HepG2 (cell line): ENCODE results near the gene SERPINA3. TPM values are rescaled to one million over a fixed set of nuclear protein-coding genes. Genes with fewer than 3 reads are reported as not detected.

Experiments
- ATAC-seq: fragments of 200-7000 bp; cut with Tn5 transposase; 3 replicates; pipeline ENCODE4 v1.9.1; 2020; ENCODE audit warnings: mild to moderate bottlenecking, moderate library complexity
- BruUV-seq: library from RNA; stranded (reverse); fragments of 400-500 nt; replicated peaks from 2 replicates; lab custom pipeline; 2021; lab: Mats Ljungman, UMichigan
- CTCF ChIA-PET: fragments of 300-600 bp; formaldehyde crosslinking; extraction: SDS; loops from one replicate; lab custom pipeline; 2021; ENCODE audit warnings: low total read pairs, inconsistent platforms, low intra/inter-chr PET ratio; lab: Yijun Ruan, JAX
- POLR2A ChIA-PET: fragments of 350-600 bp; sonication (Branson Sonifier 250); formaldehyde crosslinking; loops from one replicate; lab custom pipeline; 2020; ENCODE audit warnings: antibody characterized with exemption, inconsistent platforms; lab: Yijun Ruan, JAX
- DNase-seq: peaks from one replicate; pipeline ENCODE4 v3.0.0-alpha.2; 2015; ENCODE audit warnings: low spot score
- FAIRE-seq: peaks from 3 replicates; lab custom pipeline; 2011; peaks lifted over from hg19 to GRCh38; lab: Jason Lieb, UNC
- H2AFZ ChIP-seq: one replicate; pipeline ENCODE4 v1.6.1; 2011; ENCODE audit warnings: low read length, inconsistent platforms
- H3K27ac ChIP-seq: fragments of 300-600 bp; 3 replicates; pipeline ENCODE4 v1.8.0; 2011; ENCODE audit warnings: mixed run types, mild to moderate bottlenecking, mixed read lengths, low read length, inconsistent platforms; ENCODE audit not compliant: insufficient read depth; ENCODE audit errors: extremely low read length
- H3K27me3 ChIP-seq, 2 experiments: fragments of 200-600 bp in 1 of 2; 2 replicates in 1 of 2; 3 replicates in 1 of 2; pipeline versions ENCODE4 v1.6.0 to v1.8.0; 2011; ENCODE audit warnings: low read length in 2 of 2, mild to moderate bottlenecking in 2 of 2, moderate library complexity in 2 of 2, inconsistent platforms in 1 of 2; ENCODE audit not compliant: insufficient read depth in 2 of 2, control insufficient read depth in 1 of 2
- H3K36me3 ChIP-seq, 2 experiments: fragments of 200-600 bp in 1 of 2; replicated peaks in 1 of 2; 2 replicates in 1 of 2; 3 replicates in 1 of 2; pipeline versions ENCODE4 v1.5.1 to v1.8.0; 2011; ENCODE audit warnings: low read length in 2 of 2, inconsistent platforms in 1 of 2; ENCODE audit not compliant: insufficient read depth in 2 of 2, control insufficient read depth in 1 of 2
- H3K4me1 ChIP-seq: 2 replicates; pipeline ENCODE4 v1.5.1; 2012; ENCODE audit warnings: low read length, inconsistent platforms; ENCODE audit not compliant: insufficient read depth
- H3K4me2 ChIP-seq: 2 replicates; pipeline ENCODE4 v1.6.0; 2011; ENCODE audit warnings: low read depth, low read length, inconsistent platforms
- H3K4me3 ChIP-seq, 3 experiments: fragments of 200-600 bp in 1 of 3; sonication (generic), shearing (Covaris generic) in 1 of 3; replicated peaks in 1 of 3; 2 replicates each; pipeline ENCODE4 v1.5.1; 2011 to 2016; ENCODE audit warnings: low read length in 3 of 3, inconsistent platforms in 2 of 3, low read depth in 2 of 3, mild to moderate bottlenecking in 2 of 3, control low read depth in 1 of 3, mixed read lengths in 1 of 3; ENCODE audit not compliant: insufficient read depth in 1 of 3
- H3K79me2 ChIP-seq: one replicate; pipeline ENCODE4 v1.6.1; 2011; ENCODE audit warnings: low read length, inconsistent platforms; ENCODE audit not compliant: insufficient read depth
- H3K9ac ChIP-seq: 2 replicates; pipeline ENCODE4 v1.6.0; 2011; ENCODE audit warnings: mild to moderate bottlenecking, low read depth, low read length, inconsistent platforms; ENCODE audit not compliant: insufficient read depth
- H3K9me3 ChIP-seq: 2 replicates; pipeline ENCODE4 v1.5.1; 2012; ENCODE audit warnings: mild to moderate bottlenecking, low read length
- H4K20me1 ChIP-seq: 2 replicates; pipeline ENCODE4 v1.6.0; 2011; ENCODE audit warnings: inconsistent platforms, mild to moderate bottlenecking, low read length, moderate library complexity; ENCODE audit not compliant: insufficient read depth
- AGO2 ChIP-seq: fragments of 200-400 bp; formaldehyde crosslinking; optimal IDR thresholded peaks from 2 replicates; pipeline ENCODE3; 2017; ENCODE audit warnings: mild to moderate bottlenecking, low read depth, low read length, moderate library complexity
- HNRNPL ChIP-seq: fragments of 200-400 bp; formaldehyde crosslinking; IDR thresholded peaks from 2 replicates; pipeline ENCODE4 v1.6.1; 2017; ENCODE audit warnings: mild to moderate bottlenecking, low read depth, low read length
- KDM2A ChIP-seq: sonication (generic); formaldehyde crosslinking; IDR thresholded peaks from 2 replicates; pipeline ENCODE4 v1.4.0; 2020; ENCODE audit warnings: low read depth, missing genetic modification reagents, borderline replicate concordance
- POLR2G ChIP-seq: fragments of 200-400 bp; formaldehyde crosslinking; IDR thresholded peaks from 2 replicates; pipeline ENCODE4 v1.6.1; 2018; ENCODE audit warnings: mild to moderate bottlenecking, low read depth, low read length, moderate library complexity
- RBFOX2 ChIP-seq: fragments of 200-400 bp; formaldehyde crosslinking; IDR thresholded peaks from 2 replicates; pipeline ENCODE4 v1.6.1; 2017; ENCODE audit warnings: low read depth, mild to moderate bottlenecking, low read length
- RNF2 ChIP-seq: fragments of 450-650 bp; conservative IDR thresholded peaks from 2 replicates; pipeline ENCODE4 v1.6.1; 2016; ENCODE audit warnings: low read depth
- ZC3H4 ChIP-seq: sonication (generic); formaldehyde crosslinking; IDR thresholded peaks from 2 replicates; pipeline ENCODE4 v1.4.0; 2020; ENCODE audit warnings: missing genetic modification reagents, borderline replicate concordance
- ZFP62 ChIP-seq: sonication (generic); formaldehyde crosslinking; IDR thresholded peaks from 2 replicates; pipeline ENCODE4 v1.4.0; 2020; ENCODE audit warnings: missing genetic modification reagents
- ZNF598 ChIP-seq: sonication (generic); formaldehyde crosslinking; IDR thresholded peaks from 2 replicates; pipeline ENCODE4 v1.5.1; 2020; ENCODE audit warnings: mild to moderate bottlenecking, missing genetic modification reagents, borderline replicate concordance
- WGBS: methylation state at CpG from one replicate; pipeline ENCODE4 v1.1.6; 2017; ENCODE audit warnings: low lambda C conversion rate; 5-methylcytosine and 5-hydroxymethylcytosine counted together
- in situ Hi-C: cut with HindIII; loops from 2 replicates; pipeline ENCODE4 v1.10.0; 2017; ENCODE audit warnings: low pct_unique_long_range_greater_than_20kb; ENCODE audit not compliant: extremely low pct_ligation_motif_present
- intact Hi-C: fragments of 100-400 bp; cut with micrococcal nuclease; formaldehyde crosslinking; loops from one replicate; pipeline ENCODE4 v1.10.0; 2022; ENCODE audit not compliant: unreplicated experiment
- polyA plus RNA-seq, 8 experiments: library from polyadenylated mRNA; depleted of rRNA in 3 of 8; stranded (reverse) in 7 of 8; unstranded in 1 of 8; fragments of >200 nt; fragmentation: Illumina TruSeq in 4 of 8; extraction: Trizol in 4 of 8; gene quantifications; 2 replicates each; pipeline versions ENCODE4 v1.2.1 to v1.2.3, GENCODE V29; 2011 to 2016; ENCODE audit warnings: low read depth in 4 of 8, missing spikeins in 1 of 8, mixed read lengths in 1 of 8; ENCODE audit not compliant: insufficient read depth in 1 of 8
- total RNA-seq, 5 experiments: library from RNA; depleted of rRNA; stranded (reverse); fragments of >200 nt; fragmentation: Illumina TruSeq; extraction: Trizol; gene quantifications; 2 replicates each; pipeline ENCODE4 v1.2.3, GENCODE V29; 2016; ENCODE audit warnings: low read depth in 1 of 5

The SERPINA3 gene
- total and polyA plus RNA-seq, 2 of the 13 experiments (the other 11 are each of a cell fraction or from before 2014, with no cell fraction given), result 825 to 2,200 TPM

DNA sequence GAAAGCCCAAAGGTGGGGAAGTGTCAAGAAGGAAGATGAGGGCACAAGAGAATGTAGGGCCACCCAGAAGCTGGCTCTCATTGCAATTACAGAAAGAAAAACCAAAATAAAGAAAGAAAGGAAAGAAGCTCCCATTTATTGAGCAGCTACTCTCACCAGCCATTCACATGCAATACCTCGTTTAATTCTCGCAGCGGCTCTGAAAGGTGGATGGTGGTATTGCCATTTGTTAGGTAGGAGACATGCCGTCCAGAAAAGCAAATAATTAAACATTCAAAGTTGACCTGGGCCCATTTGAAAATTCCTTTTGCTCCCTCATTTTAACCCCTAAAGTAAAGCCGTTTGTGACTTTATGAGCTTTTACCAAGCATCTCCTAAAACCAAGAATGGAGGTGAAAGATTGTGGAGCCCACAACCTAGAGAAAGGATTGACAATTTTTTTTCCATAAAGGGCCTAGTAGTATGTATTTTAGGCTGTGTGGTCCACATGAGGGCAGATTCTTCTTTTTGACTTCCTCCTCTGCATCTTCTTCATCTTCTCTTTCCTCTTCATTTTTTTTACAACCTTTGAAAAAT lies 5.3 kb downstream of the SERPINA3 start:
- H3K9me3 ChIP-seq, result peaks cover 17% of the 10 kb centered on the region
- H3K79me2 ChIP-seq, result peaks cover 52% of the 10 kb centered on the region
- H2AFZ ChIP-seq, result no peak overlapping the region
- DNase-seq, result no peak
- ChIA-PET CTCF (no interaction called here), POLR2A (interaction anchor here (0.9 to 19.0 kb wide), 9 partner anchors 19 to 96 kb away, joined by 3 to 638 read pairs (median 5); partner anchors contain the start of genes SERPINA4 and SERPINA5)
- TSS peak; percentile 1 for BruUV-seq
- ATAC-seq, result no peak
- no peak overlapping the region for H3K27ac ChIP-seq
- in situ Hi-C loops (no loop called here), intact Hi-C loops (loop anchor here (5.0 kb wide), 2 partner anchors 35 to 65 kb away; partner anchors contain the start of gene SERPINA5)
- 0 out of 2 replicates have a peak overlapping the region, but pooled peaks have one; percentile 7 for H3K9ac ChIP-seq
- H4K20me1 ChIP-seq, result peaks cover 57% of the 10 kb centered on the region; the same call in 1 of the 2 replicates
- peaks cover 38 to 83% of the 10 kb centered on the region in 2 experiments for H3K36me3 ChIP-seq
- peak overlapping the region; percentile 97 for H3K4me2 ChIP-seq
- H3K4me3 ChIP-seq, result peak overlapping the region; percentile 20 to 68 (median 62); a peak in 4 of 6 replicates
- FAIRE-seq, result no peak
- peaks cover 82% of the 10 kb centered on the region for H3K4me1 ChIP-seq
- WGBS, result 94% methylated on average over 5 of the region's 5 CpGs
- H3K27me3 ChIP-seq, result no peaks in the 10 kb centered on the region; a peak in 1 of 5 replicates
- peak; percentile 86 for TF ChIP-seq RBFOX2
- no peak for TF ChIP-seq ZC3H4 (CRISPR knock-in tag)
- TF ChIP-seq ZNF598 (CRISPR knock-in tag), result no peak
- peak; percentile 75 for TF ChIP-seq AGO2
- no peak for TF ChIP-seq ZFP62 (CRISPR knock-in tag)
- TF ChIP-seq POLR2G, result peak; percentile 54
- TF ChIP-seq RNF2, result no peak
- no peak for TF ChIP-seq KDM2A (CRISPR knock-in tag)
- peak; percentile 54; the same call in 1 of the 2 replicates for TF ChIP-seq HNRNPL
